MM.1S (cell line): ENCODE measurements around the gene DRAM2.

Source experiments
- DNase-seq: peaks from one replicate; pipeline ENCODE4 v3.0.0-alpha.2; 2015
- H2AFZ ChIP-seq: fragments of 300-600 bp; sonication (generic); 2 replicates; pipeline ENCODE4 v1.6.0; 2016; ENCODE audit warnings: antibody characterized with exemption, low read length
- H3F3A ChIP-seq: fragments of 300-600 bp; sonication (generic); 2 replicates; pipeline ENCODE4 v1.6.1; 2016; ENCODE audit warnings: mild to moderate bottlenecking, antibody characterized with exemption, low read length, moderate library complexity, mixed read lengths; ENCODE audit not compliant: insufficient read depth
- H3K27ac ChIP-seq: fragments of 300-600 bp; sonication (generic); 2 replicates; pipeline ENCODE4 v1.5.1; 2016; ENCODE audit warnings: mild to moderate bottlenecking, low read length
- H3K27me3 ChIP-seq: fragments of 300-600 bp; sonication (generic); replicated peaks from 2 replicates; pipeline ENCODE4 v1.6.0; 2016; ENCODE audit warnings: low read length; ENCODE audit not compliant: insufficient read depth
- H3K36me3 ChIP-seq: fragments of 300-600 bp; sonication (generic); replicated peaks from 2 replicates; pipeline ENCODE4 v1.6.1; 2016; ENCODE audit warnings: mild to moderate bottlenecking, low read length, mixed read lengths; ENCODE audit not compliant: insufficient read depth
- H3K4me1 ChIP-seq: fragments of 300-600 bp; sonication (generic); 2 replicates; pipeline ENCODE4 v1.6.1; 2016; ENCODE audit warnings: low read length, mixed read lengths
- H3K4me2 ChIP-seq: fragments of 300-600 bp; sonication (generic); 2 replicates; pipeline ENCODE4 v1.6.0; 2016; ENCODE audit warnings: low read depth, low read length
- H3K4me3 ChIP-seq: fragments of 300-600 bp; sonication (generic); 2 replicates; pipeline ENCODE4 v1.5.1; 2016; ENCODE audit warnings: low read length, mixed read lengths
- H3K79me2 ChIP-seq: fragments of 300-600 bp; sonication (generic); 2 replicates; pipeline ENCODE4 v1.6.1; 2016; ENCODE audit warnings: mixed run types, low read length, mixed read lengths
- H3K9ac ChIP-seq: fragments of 300-600 bp; sonication (generic); 2 replicates; pipeline ENCODE4 v1.6.1; 2016; ENCODE audit warnings: low read length, mixed read lengths
- H3K9me2 ChIP-seq: fragments of 300-600 bp; sonication (generic); replicated peaks from 2 replicates; pipeline ENCODE4 v1.6.1; 2016; ENCODE audit warnings: mild to moderate bottlenecking, low read length, mixed read lengths; ENCODE audit not compliant: insufficient read depth
- H3K9me3 ChIP-seq: fragments of 300-600 bp; sonication (generic); replicated peaks from 2 replicates; pipeline ENCODE4 v1.6.1; 2016; ENCODE audit warnings: mild to moderate bottlenecking, low read length, mixed read lengths; ENCODE audit not compliant: insufficient read depth
- H4K20me1 ChIP-seq: fragments of 300-600 bp; sonication (generic); 2 replicates; pipeline ENCODE4 v1.6.1; 2016; ENCODE audit warnings: mild to moderate bottlenecking, low read length, moderate library complexity, mixed read lengths; ENCODE audit not compliant: insufficient read depth
- EZH2 ChIP-seq: fragments of 300-600 bp; sonication (generic); optimal IDR thresholded peaks from 2 replicates; pipeline ENCODE3; 2017; ENCODE audit warnings: low read depth, mild to moderate bottlenecking, antibody characterized with exemption, low read length, mixed read lengths
- EZH2phosphoT487 ChIP-seq: fragments of 300-600 bp; sonication (generic); IDR thresholded peaks from 2 replicates; pipeline ENCODE4 v1.6.1; 2018; ENCODE audit warnings: antibody characterized with exemption, low read length
- TF ChIP-seq, protein P1 (sequence below): fragments of 300-600 bp; sonication (generic); IDR thresholded peaks from 2 replicates; pipeline ENCODE4 v1.5.1; 2016; ENCODE audit warnings: antibody characterized with exemption, low read length, mixed read lengths

DRAM2 gene

DNA sequence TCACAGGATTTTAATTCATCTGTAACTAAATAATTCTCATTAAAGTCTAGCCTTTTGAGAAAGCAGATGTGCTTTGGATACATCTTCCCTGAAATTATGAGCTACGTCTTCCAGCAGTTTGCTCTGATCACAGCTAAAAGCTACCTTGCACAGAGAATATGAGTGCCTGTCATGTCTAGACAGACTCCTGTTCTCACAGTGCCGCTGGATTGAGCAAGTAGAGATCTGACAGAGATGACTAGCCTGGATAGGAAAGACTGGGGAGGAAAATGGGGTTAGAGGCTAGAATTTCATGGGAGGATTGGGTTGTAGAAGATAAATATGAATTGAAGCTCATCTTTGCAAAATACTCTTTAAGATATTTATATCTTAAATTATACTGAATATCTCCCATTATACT lies 24.3 kb upstream of the DRAM2 start:
- TF ChIP-seq, protein P1, sequence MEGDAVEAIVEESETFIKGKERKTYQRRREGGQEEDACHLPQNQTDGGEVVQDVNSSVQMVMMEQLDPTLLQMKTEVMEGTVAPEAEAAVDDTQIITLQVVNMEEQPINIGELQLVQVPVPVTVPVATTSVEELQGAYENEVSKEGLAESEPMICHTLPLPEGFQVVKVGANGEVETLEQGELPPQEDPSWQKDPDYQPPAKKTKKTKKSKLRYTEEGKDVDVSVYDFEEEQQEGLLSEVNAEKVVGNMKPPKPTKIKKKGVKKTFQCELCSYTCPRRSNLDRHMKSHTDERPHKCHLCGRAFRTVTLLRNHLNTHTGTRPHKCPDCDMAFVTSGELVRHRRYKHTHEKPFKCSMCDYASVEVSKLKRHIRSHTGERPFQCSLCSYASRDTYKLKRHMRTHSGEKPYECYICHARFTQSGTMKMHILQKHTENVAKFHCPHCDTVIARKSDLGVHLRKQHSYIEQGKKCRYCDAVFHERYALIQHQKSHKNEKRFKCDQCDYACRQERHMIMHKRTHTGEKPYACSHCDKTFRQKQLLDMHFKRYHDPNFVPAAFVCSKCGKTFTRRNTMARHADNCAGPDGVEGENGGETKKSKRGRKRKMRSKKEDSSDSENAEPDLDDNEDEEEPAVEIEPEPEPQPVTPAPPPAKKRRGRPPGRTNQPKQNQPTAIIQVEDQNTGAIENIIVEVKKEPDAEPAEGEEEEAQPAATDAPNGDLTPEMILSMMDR: no peak
- TF ChIP-seq EZH2 (no peak), EZH2phosphoT487 (no peak)

DNA sequence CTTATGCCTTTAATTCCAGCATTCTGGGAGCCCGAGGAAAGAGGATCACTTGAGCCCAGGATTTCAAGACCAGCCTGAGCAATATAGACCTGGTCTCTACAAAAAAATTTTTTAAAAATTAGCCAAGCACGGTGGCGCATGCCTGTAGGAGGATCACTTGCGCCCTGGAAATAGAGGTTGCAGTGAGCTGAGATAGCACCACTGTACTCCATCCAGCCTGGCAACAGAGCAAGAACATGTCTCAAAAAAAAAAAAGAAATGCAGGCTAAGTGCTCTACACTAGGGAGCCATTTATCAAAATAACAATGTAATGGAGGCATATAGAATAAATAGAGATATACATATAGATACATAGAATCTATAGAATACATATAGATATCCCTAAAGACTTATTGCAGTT lies 23.5 kb upstream of the DRAM2 start:
- H4K20me1 ChIP-seq: no peaks in the 10 kb centered on the region
- no peak overlapping the region for H3K9ac ChIP-seq
- no peaks in the 10 kb centered on the region for H3K4me1 ChIP-seq
- H3K36me3 ChIP-seq: no peaks in the 10 kb centered on the region
- H3F3A ChIP-seq: no peaks in the 10 kb centered on the region
- H3K27me3 ChIP-seq: no peaks in the 10 kb centered on the region
- no peak overlapping the region for H2AFZ ChIP-seq
- TF ChIP-seq EZH2 (no peak), EZH2phosphoT487 (no peak)
- TF ChIP-seq, protein P1: no peak
- H3K4me2 ChIP-seq: no peak overlapping the region
- H3K79me2 ChIP-seq: no peaks in the 10 kb centered on the region
- no peaks in the 10 kb centered on the region for H3K9me3 ChIP-seq
- H3K27ac ChIP-seq: no peak overlapping the region
- no peak overlapping the region for H3K4me3 ChIP-seq
- DNase-seq: no peak
- no peaks in the 10 kb centered on the region for H3K9me2 ChIP-seq

More for the DNA sequence above, 24.3 kb upstream of the DRAM2 start:
- Histone ChIP-seq H3K9me3 (no peaks in the 10 kb centered on the region), H3K79me2 (no peaks in the 10 kb centered on the region), H3K4me3 (no peak overlapping the region), H3K27ac (no peak overlapping the region), H3K36me3 (no peaks in the 10 kb centered on the region), H2AFZ (no peak overlapping the region), H3K9ac (no peak overlapping the region), H3F3A (no peaks in the 10 kb centered on the region), H3K4me2 (no peak overlapping the region), H3K4me1 (no peaks in the 10 kb centered on the region), H3K9me2 (no peaks in the 10 kb centered on the region), H3K27me3 (no peaks in the 10 kb centered on the region), H4K20me1 (no peaks in the 10 kb centered on the region)
- DNase-seq: no peak

GRCh38 chr1:111162488-111162880 lies 22.6 kb upstream of the DRAM2 start:
- no peak overlapping the region for H3K27ac ChIP-seq
- no peak overlapping the region for H3K4me3 ChIP-seq
- TF ChIP-seq EZH2phosphoT487: no peak
- TF ChIP-seq EZH2: no peak
- TF ChIP-seq, protein P1: no peak
- H3F3A ChIP-seq: no peaks in the 10 kb centered on the region
- no peak overlapping the region for H3K9ac ChIP-seq
- H3K9me3 ChIP-seq: no peaks in the 10 kb centered on the region
- H3K4me1 ChIP-seq: no peaks in the 10 kb centered on the region
- no peaks in the 10 kb centered on the region for H3K27me3 ChIP-seq
- H3K4me2 ChIP-seq: no peak overlapping the region
- H3K36me3 ChIP-seq: no peaks in the 10 kb centered on the region
- no peak for DNase-seq
- H3K79me2 ChIP-seq: no peaks in the 10 kb centered on the region
- H2AFZ ChIP-seq: no peak overlapping the region
- H4K20me1 ChIP-seq: no peaks in the 10 kb centered on the region
- H3K9me2 ChIP-seq: no peaks in the 10 kb centered on the region
